Endothelial cell (in vitro differentiated cells): ENCODE data around the gene COG5. TPM values are rescaled to one million over a fixed set of nuclear protein-coding genes. Genes with fewer than 3 reads are reported as not detected.

ENCODE experiments used
- DNase-seq: peaks from one replicate; pipeline ENCODE4 v3.0.0; 2021; ENCODE audit warnings: low spot score
- H3K27ac Mint-ChIP-seq: one replicate; pipeline ENCODE4 v1.8.0; 2021; ENCODE audit warnings: mixed read lengths, inconsistent platforms; ENCODE audit not compliant: unreplicated experiment
- H3K27me3 Mint-ChIP-seq: one replicate; pipeline ENCODE4 v1.8.0; 2021; ENCODE audit warnings: mild to moderate bottlenecking, moderate library complexity, mixed read lengths, inconsistent platforms; ENCODE audit not compliant: unreplicated experiment
- H3K36me3 Mint-ChIP-seq: one replicate; pipeline ENCODE4 v1.8.0; 2021; ENCODE audit warnings: mild to moderate bottlenecking, low read depth, mixed read lengths, inconsistent platforms; ENCODE audit not compliant: unreplicated experiment
- H3K4me1 Mint-ChIP-seq: one replicate; pipeline ENCODE4 v1.8.0; 2021; ENCODE audit warnings: mild to moderate bottlenecking, mixed read lengths, inconsistent platforms; ENCODE audit not compliant: unreplicated experiment
- H3K4me3 Mint-ChIP-seq: one replicate; pipeline ENCODE4 v1.8.0; 2021; ENCODE audit warnings: mild to moderate bottlenecking, mixed read lengths, inconsistent platforms; ENCODE audit not compliant: unreplicated experiment
- H3K9me3 Mint-ChIP-seq: one replicate; pipeline ENCODE4 v1.8.0; 2021; ENCODE audit warnings: mixed read lengths, inconsistent platforms; ENCODE audit not compliant: unreplicated experiment
- CTCF ChIP-seq: fragments of 200-600 bp; sonication (generic); IDR thresholded peaks from one replicate; pipeline ENCODE4 v1.5.0; 2021; ENCODE audit warnings: antibody characterized with exemption; ENCODE audit not compliant: unreplicated experiment
- total RNA-seq: library from RNA; stranded (reverse); fragmentation: NEBNext Ultra II Directional; extraction: Animal tissue kit (Norgen Biotek cat#: 25700); gene quantifications from one replicate; pipeline ENCODE4 v1.2.1, GENCODE V29; 2021; ENCODE audit not compliant: unreplicated experiment

The COG5 gene
- total RNA-seq, 1 donor from 2014 or later: 26.7 TPM

- H3K36me3 Mint-ChIP-seq: no peaks in the 10 kb centered on the region
- H3K9me3 Mint-ChIP-seq: no peaks in the 10 kb centered on the region
- TF ChIP-seq CTCF: no peak
- no peaks in the 10 kb centered on the region for H3K27me3 Mint-ChIP-seq
- no peak overlapping the region for H3K27ac Mint-ChIP-seq
- no peak for DNase-seq
- H3K4me3 Mint-ChIP-seq: no peak overlapping the region
- no peaks in the 10 kb centered on the region for H3K4me1 Mint-ChIP-seq
Measured at GRCh38 chr7:107474104-107474521, 89.6 kb downstream of the COG5 start.

GRCh38 chr7:107472116-107472515 is 91.6 kb downstream of the COG5 start:
- Mint-ChIP-seq H3K9me3 (no peaks in the 10 kb centered on the region), H3K27ac (no peak overlapping the region), H3K36me3 (no peaks in the 10 kb centered on the region), H3K4me3 (no peak overlapping the region), H3K4me1 (no peaks in the 10 kb centered on the region), H3K27me3 (no peaks in the 10 kb centered on the region)
- no peak for TF ChIP-seq CTCF
- no peak for DNase-seq

- no peaks in the 10 kb centered on the region for H3K9me3 Mint-ChIP-seq
- H3K4me1 Mint-ChIP-seq: no peaks in the 10 kb centered on the region
- no peak for DNase-seq
- no peaks in the 10 kb centered on the region for H3K36me3 Mint-ChIP-seq
- H3K4me3 Mint-ChIP-seq: no peak overlapping the region
- no peaks in the 10 kb centered on the region for H3K27me3 Mint-ChIP-seq
- no peak for TF ChIP-seq CTCF
- H3K27ac Mint-ChIP-seq: no peak overlapping the region
Measured at GRCh38 chr7:107471292-107472070, 92.2 kb downstream of the COG5 start.

- no peak for DNase-seq
- no peaks in the 10 kb centered on the region for H3K27me3 Mint-ChIP-seq
- TF ChIP-seq CTCF: no peak
- no peaks in the 10 kb centered on the region for H3K4me1 Mint-ChIP-seq
- H3K27ac Mint-ChIP-seq: no peak within 1 kb of the TSS
- H3K36me3 Mint-ChIP-seq: no peaks in the 10 kb centered on the region
- no peaks in the 10 kb centered on the region for H3K9me3 Mint-ChIP-seq
- no peak within 1 kb of the TSS for H3K4me3 Mint-ChIP-seq
Measured at GRCh38 chr7:107469929-107470328, 93.8 kb downstream of the COG5 start, which contains the start of gene GPR22. TSS of gene GPR22 (plus strand) at chr7:107470057. CDS start at chr7:107474061, 4,004 bp downstream.

GRCh38 chr7:107468824-107469223 is 94.9 kb downstream of the COG5 start:
- DNase-seq: no peak
- no peaks in the 10 kb centered on the region for H3K27me3 Mint-ChIP-seq
- no peaks in the 10 kb centered on the region for H3K4me1 Mint-ChIP-seq
- H3K4me3 Mint-ChIP-seq: no peak overlapping the region
- no peaks in the 10 kb centered on the region for H3K9me3 Mint-ChIP-seq
- H3K36me3 Mint-ChIP-seq: no peaks in the 10 kb centered on the region
- H3K27ac Mint-ChIP-seq: no peak overlapping the region
- TF ChIP-seq CTCF: no peak
